NCI-H1694 treated with DMSO at 0.1 percent for 48 hours (cell line): ENCODE data around the gene WDR73.
"Not testable (repeated sequence)": the region's sequence is repeated elsewhere in the genome, so short reads cannot be mapped to it uniquely, and the experiment has no call there.

ENCODE experiments used
- DNase-seq: peaks from one replicate; lab custom pipeline; 2025; lab: John Stamatoyannopoulos, UW

The WDR73 gene

DNA sequence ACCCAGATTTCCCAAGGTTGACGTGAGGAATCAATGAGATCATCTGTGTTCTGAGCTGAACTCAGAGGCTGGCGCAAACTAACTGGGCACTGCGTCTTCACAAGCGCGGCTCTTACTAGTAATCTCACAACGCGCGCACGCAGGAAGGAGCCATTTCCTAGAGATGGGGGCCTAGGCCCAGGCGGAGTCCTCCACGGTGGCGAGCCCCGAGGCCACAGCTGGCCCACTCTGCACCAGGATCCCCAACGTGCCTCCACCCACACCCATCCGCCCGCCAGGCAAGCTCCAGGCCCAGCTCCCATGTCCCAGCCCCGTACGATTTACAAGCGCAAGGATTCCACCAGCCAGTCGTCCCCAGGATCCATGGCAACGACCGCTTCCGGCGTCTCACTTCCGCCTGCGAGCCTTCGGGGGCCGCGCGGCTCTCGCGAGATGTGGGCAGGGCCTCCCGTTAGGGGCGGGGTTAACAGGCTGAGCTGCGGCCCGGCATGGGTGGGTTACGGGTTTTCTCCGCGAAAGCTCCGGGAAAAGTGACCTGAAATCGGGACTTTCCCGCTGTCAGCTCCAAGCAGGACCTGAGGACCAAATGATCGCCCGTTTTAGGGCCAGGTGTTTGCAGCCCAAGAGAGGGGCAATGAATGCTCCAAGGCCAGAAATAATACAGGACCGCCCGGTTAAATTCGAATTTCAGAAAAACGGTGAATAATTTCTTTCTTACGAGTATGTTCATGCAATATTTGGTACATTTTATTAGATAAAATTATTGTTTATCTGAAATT lies at the start of gene WDR73:
Gene WDR73, minus strand, starts transcription at position 374 of the 779 bp plus-strand sequence. Its CDS starts 9 bp downstream, at position 365.
- peak; percentile 74 for DNase-seq

- no peak for DNase-seq
Measured at GRCh38 chr15:84703808-84704207, 49.7 kb upstream of the WDR73 start.

- no peak for DNase-seq
Measured at GRCh38 chr15:84702961-84703482, 48.9 kb upstream of the WDR73 start.

DNA sequence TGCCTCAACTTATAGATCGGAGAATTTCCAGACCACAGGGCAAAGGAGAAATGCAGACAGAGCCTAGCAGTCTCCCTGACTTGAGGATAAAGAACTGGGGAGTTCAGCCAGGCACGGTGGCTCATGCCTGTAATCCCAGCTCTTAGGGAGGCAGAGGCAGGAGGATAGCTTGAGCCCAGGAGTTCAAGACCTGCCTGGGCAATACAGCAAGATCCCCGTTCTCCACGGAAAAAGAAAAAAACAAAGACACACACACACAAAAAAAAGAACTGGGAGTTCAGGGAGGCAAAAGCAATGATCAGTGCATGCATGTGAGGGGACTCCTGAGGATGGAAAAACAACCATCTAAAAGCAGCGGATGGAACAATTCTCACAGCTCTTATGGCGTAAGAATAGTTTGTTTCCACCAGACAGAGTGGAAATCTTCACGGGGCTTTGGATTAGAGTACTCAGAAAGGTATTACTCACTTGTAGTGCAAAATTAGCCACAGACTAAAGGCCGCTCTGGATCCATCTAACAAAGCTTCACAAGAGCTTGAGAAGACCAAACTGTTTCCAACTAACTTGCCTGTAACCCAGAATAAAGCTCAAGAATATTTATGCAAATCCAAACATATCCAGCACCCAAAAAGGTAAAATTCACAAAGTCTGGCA lies 45.6 kb upstream of the WDR73 start:
- DNase-seq: no peak

DNA sequence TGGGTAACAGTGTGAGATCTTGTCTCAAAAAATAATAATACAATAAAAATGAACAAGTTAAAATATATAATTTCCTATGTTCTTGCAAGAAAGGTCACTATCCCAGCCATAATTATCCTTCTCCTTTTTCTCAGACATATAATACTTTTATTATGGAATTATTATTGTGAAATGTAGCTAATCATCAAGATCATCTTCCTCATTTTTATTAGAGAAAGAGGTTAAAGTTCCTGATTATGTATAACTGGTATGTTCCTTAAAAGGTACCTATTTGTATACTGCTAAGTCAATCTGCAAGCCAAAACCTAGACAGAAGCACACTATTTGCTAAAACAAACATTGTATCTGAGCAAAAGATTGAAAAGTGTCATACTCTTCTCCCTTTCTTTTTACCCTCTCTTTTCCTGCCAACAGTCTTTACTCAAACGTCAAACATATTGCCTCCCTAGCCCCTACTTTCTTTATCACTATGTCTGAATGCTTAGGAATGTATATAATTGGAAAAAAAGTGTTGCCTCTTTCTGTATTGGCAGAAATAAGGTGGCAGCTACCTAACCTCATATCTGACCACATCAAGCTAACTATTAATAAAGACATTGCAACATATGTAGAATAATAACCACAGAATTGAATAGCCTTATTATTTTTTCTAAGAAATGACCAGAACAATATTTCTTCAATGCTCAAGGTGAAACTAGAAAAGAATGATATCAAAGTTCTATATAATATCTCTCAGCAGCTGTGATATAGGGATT lies 43.3 kb upstream of the WDR73 start:
- no peak for DNase-seq

DNA sequence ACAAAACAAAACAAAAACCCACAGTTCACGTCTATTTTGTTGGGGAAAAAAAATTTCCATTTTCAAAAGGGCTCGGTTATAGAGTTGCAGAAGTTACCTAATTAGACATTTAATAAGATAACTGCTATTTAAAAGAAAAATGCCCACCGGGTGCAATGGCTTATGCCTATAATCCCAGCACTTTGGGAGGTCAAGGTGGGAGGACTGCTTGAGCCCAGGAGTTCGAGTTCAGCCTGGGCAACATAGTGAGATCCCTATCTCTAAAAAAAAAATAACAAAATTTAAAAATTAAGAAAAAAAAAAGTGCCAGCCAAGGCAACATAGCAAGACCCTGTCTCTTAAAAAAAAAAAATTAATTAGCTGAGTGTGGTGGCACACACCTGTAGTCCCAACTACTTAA lies 42.7 kb upstream of the WDR73 start:
- no peak for DNase-seq

DNA sequence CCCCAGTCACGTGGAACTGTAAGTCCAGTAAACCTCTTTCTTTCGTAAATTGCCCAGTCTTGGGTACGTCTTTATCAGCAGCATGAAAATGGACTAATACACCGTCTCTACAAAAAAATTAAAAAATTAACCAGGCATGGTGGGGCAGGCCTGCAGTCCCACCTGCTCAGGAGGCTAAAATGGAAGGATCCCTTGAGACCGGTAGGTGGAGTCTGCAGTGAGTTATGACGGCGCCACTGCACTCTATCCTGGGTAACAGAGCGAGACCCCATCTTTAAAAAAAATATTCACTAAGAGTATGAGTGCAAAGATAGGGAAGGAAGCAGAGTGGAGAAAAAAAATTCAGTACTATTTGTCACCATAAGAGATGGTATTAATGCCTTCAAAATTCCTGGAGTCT lies 36.3 kb upstream of the WDR73 start:
- DNase-seq: no peak

- DNase-seq: no peak
Measured at GRCh38 chr15:84689858-84690257, 35.8 kb upstream of the WDR73 start.

DNA sequence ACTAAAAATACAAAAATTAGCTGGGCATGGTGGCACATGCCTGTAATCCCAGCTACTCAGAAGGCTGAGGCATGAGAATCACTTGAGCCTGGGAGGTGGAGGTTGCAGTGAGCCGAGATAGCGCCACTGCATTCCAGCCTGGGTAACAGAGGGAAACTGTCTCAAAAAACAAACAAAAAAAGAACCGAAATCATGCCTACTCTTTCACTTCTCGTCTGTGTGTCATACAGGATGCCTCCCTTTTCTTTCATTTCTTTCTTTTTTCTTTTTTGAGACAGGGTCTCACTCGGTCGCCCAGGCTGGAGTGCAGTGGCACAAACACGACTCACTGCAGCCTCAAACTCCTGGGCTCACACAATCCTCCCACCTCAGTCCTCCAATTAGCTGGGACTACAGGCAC lies 32.4 kb upstream of the WDR73 start:
- not testable (repeated sequence) for DNase-seq

- DNase-seq: peak; percentile 2
Measured at GRCh38 chr15:84685304-84685703, 31.2 kb upstream of the WDR73 start.

GRCh38 chr15:84684092-84684491 lies 30.0 kb upstream of the WDR73 start:
- DNase-seq: no peak

- DNase-seq: no peak
Measured at GRCh38 chr15:84681831-84682230, 27.7 kb upstream of the WDR73 start.

- DNase-seq: no peak
Measured at GRCh38 chr15:84671211-84671610, 17.1 kb upstream of the WDR73 start.

DNA sequence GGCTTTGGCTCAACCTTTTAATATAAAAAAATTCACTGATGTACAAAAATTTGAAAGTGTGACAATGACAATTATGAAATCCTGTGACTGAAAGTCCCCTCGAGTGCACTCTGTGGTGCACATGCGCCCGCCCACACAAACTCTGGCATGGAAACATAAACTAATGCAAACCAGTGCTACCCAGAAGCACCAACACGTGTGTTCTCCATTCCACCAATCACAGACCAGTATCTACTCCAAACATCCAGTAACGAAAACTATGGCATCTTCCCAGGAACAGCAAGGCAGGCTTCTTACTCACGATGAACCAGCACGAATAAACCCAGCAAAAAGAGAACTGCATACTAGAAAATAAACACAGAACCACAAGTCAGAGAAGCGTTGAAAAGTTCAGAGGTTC lies 15.6 kb upstream of the WDR73 start:
- no peak for DNase-seq

DNA sequence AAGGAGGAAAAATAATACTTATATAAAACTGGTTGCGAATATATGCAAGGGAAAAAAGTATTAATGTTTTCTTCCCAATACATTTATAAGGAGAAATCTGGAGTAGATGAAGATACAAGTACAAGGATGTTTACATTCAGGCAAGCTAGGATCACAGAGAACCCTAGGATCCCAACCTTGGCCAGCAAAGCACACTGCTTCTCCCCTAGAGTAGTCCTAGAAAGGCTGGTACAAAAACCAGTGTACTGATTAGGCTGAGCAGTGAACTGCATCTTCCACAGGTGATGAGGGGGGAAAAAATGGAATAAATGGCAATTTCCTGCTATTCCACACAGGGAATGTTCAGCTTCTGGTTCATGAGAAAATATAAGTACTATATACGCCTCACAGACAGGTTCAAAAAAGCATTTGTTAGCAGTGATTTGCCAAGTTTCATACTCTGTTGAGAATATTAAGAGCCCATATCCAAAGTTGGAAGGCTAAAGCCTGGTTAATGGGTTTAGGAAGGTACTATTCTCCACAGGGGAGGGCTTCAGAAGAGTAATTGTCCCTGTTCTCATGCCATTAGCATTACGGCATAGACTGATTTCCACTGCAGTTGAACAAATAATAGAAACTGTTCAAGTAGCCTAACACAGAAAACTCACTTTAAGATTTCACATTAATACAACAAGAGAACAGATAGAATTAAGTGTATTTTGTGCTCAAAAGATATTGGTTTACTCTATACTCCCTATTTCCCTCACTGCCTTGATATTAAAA lies 14.3 kb upstream of the WDR73 start:
- DNase-seq: no peak

GRCh38 chr15:84666373-84666772 lies 12.3 kb upstream of the WDR73 start:
- DNase-seq: no peak

DNA sequence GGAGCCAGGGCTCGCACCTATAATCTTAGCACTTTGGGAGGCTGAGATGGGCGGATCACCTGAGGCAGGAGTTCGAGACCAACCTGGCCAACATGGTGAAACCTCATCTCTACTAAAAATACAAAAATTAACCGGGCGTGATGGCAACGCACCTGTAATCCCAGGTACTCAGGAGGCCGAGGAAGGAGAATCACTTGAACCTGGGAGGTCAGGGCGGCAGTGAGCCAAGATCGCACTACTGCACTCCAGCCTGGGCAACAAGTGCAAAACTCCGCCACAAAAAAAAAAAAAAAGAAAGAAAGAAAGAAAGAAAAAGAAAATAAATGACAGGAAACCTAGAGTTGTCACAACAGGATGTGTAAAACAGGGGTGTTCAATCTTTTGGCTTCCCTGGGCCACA lies 6.9 kb upstream of the WDR73 start:
- DNase-seq: no peak

GRCh38 chr15:84659904-84660781 lies 6.1 kb upstream of the WDR73 start:
- DNase-seq: no peak

DNA sequence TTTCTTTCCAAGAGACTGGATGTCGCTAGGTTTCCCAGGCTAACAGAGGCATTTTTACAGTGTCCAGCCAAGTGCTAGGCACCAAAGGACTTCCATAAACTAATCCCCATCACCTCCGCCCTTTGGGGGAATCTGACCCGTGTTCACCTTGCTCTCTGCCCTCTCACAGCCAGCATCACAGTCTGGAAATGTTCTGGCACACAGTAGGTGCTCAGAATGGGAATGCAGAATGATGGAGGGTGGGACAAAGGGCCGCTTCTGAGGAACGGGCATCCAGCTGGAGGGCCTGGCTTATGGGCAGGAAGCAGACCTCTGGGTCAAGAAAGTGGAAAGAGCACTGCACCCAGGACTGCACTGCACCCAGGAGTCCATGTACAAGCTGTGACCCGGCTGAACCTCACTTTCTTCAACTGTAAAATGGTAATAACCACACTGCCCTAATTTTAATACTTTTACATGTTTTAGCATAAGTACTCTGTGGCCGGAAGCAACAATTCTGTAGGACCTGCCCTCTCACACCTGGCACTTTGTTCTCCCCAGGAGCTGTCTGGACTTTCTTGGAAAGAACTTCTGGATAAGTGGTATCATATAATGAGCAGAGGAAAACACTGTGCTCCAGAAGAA lies 4.8 kb upstream of the WDR73 start:
- DNase-seq: no peak

GRCh38 chr15:84658080-84658787 lies 4.2 kb upstream of the WDR73 start, which contains the start of gene NMB:
NMB (minus strand) TSS chr15:84658199; CDS start chr15:84658152, 47 bp downstream.
- DNase-seq: peak; percentile 60
